SU-DHL-6 (cell line): Measurements from ENCODE around the gene ALCAM.

Experiments
- CTCF ChIP-seq: fragments of 200-600 bp; sonication (generic); IDR thresholded peaks from one replicate; pipeline ENCODE4 v1.5.1; 2017; ENCODE audit warnings: antibody characterized with exemption, mild to moderate bottlenecking, low read length, moderate library complexity; ENCODE audit not compliant: insufficient read depth, poor library complexity, severe bottlenecking
- EZH2phosphoT487 ChIP-seq: fragments of 200-600 bp; sonication (generic), shearing (Covaris generic); conservative IDR thresholded peaks from 2 replicates; pipeline ENCODE4 v1.6.1; 2018; ENCODE audit warnings: mild to moderate bottlenecking, antibody characterized with exemption, low read length, moderate library complexity, mixed read lengths

GRCh38 chr3:105424412-105425152, 57.9 kb downstream of the ALCAM start:
- no peak for TF ChIP-seq EZH2phosphoT487
- TF ChIP-seq CTCF: no peak
